Activated CD4-positive, alpha-beta T cell treated with anti-CD3 and anti-CD28 coated beads, Interleukin-2, amount 50 U/mL, for 16 hours (primary cell): ENCODE data around the gene PSTPIP2.
"Not testable (repeated sequence)": the region's sequence is repeated elsewhere in the genome, so short reads cannot be mapped to it uniquely, and the experiment has no call there.

Experiments used
- DNase-seq: peaks from one replicate; pipeline ENCODE4 v3.0.0-alpha.2; 2020

PSTPIP2 gene

GRCh38 chr18:46071653-46072375 is at the start of gene PSTPIP2:
Gene PSTPIP2, minus strand, starts transcription at chr18:46072260. Its CDS starts 72 bp downstream, at chr18:46072188.
- DNase-seq, result peak; percentile 55

- no peak for DNase-seq
Observed at GRCh38 chr18:46113751-46114150, 41.7 kb upstream of the PSTPIP2 start.

GRCh38 chr18:46110406-46110805 is 38.3 kb upstream of the PSTPIP2 start:
- DNase-seq, result no peak

- no peak for DNase-seq
Observed at GRCh38 chr18:46109386-46109785, 37.3 kb upstream of the PSTPIP2 start.

- peak; percentile 90 for DNase-seq
Observed at GRCh38 chr18:46104128-46104911, 32.3 kb upstream of the PSTPIP2 start, which contains the start of gene HAUS1. Gene HAUS1, plus strand, starts transcription at chr18:46104385. Its CDS starts 27 bp downstream, at chr18:46104412.

DNA sequence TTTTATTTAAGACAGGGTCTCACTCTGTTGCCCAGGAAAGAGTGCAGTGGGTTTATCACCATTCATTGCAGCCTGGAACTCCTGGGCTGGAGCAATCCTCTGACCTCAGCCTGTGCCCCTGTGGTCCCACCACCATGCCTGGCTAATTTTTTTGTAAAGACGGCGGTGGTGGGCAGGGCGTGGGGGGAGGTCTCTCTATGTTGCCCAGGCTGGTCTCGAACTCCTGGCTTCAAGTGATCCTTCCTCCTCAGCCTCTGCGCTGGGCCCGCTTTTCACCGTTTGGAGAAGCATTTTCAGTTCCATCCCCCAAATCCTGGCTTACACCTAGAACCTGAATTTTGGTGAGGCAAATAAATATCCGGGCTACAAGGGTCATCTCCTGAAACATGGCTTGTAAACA is 27.4 kb upstream of the PSTPIP2 start:
- DNase-seq, result no peak

DNA sequence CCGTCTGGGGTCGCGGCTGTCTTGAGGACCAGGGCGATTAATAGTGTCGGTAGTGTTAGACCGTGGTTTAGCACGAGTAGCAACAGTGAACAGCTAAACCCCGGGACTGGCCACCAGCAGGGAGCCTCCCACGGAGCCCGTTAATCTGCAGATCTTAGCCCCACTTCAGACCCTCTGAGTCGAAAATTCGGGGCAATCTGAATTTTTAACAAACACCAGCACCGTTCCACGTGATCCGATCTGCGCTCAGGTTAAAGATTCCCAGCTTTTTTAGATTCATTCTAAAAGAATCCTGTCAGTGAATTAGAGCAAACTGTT is 26.5 kb upstream of the PSTPIP2 start:
- no peak for DNase-seq

- peak; percentile 91 for DNase-seq
Observed at GRCh38 chr18:46097801-46098615, 25.9 kb upstream of the PSTPIP2 start, which contains the start of gene ATP5F1A. Gene ATP5F1A, minus strand, starts transcription at chr18:46098296. Its CDS starts 65 bp downstream, at chr18:46098231.

- DNase-seq, result no peak
Observed at GRCh38 chr18:46097431-46097800, 25.4 kb upstream of the PSTPIP2 start.

DNA sequence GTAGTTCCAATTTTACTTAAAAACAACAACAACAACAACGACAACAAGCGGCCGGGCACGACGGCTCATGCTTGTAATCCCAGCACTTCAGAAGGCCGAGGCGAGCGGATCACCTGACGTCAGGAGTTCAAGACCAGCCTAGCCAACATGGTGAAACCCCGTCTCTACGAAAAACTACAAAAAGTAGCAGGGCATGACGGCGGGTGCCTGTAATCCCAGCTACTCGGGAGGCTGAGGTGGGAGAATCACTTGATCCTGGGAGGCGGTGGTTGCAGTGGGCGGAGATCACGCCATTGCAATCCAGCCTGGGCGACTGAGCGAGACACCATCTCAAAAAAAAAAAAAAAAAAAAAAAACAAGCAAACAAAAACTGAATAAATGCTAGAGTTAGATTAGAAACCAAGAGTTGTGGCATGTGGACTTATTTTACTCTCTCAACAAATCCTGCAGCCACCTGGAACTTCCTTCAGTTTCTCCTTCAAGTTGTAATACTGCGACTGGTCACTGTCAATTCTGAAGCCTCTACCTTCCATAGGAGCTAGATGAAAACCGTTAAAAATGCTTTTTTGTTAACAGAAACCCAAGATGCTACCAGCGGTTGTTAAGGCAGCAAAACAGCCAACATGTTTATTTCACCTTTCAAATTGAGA is 24.7 kb upstream of the PSTPIP2 start:
- DNase-seq, result peak; percentile 24

GRCh38 chr18:46095532-46095931 is 23.5 kb upstream of the PSTPIP2 start:
- DNase-seq, result no peak

GRCh38 chr18:46088501-46088900 is 16.4 kb upstream of the PSTPIP2 start:
- not testable (repeated sequence) for DNase-seq

GRCh38 chr18:46084431-46084830 is 12.4 kb upstream of the PSTPIP2 start:
- DNase-seq, result no peak

GRCh38 chr18:46080156-46080555 is 8.1 kb upstream of the PSTPIP2 start:
- no peak for DNase-seq

- no peak for DNase-seq
Observed at GRCh38 chr18:46079336-46079735, 7.3 kb upstream of the PSTPIP2 start.

DNA sequence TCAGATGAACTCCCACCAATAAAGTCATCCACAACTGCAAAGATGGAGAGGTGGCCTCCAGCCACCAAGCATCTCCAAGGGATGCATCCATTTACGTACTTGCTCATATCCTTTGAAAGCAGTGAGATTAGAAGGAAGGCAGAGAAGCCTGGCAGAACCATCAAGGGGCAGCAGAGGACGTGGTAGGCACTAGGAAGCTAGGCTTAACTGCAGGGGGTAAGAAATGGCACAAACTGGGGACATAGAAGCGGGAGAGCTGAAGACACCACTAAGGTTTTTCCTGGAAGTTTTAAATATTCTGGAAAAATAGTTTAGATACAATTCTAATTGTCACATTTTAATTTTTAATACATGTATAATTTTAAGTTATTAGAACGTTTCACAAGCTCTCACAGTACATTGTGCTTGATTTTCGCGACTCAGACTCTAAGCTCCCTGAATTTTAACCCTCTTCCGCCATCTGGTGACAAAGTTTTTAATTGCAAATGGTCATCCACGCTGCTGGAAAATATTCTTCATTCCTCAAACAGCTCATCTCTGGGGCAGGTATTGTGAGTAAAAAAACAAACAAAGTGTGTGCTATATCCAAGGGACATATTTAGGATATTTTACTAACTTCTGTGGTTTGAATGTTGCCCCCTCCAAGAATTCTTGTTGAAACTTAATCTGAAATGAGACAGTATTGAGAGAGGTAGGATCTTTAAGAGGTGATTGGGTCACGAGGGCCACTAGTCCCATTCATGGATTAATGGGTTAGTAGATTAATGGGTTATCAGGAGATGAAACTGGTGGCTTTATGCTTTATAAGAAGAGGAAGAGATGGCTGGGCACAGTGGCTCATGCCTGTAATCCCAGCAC is 1.6 kb upstream of the PSTPIP2 start:
- peak; percentile 77 for DNase-seq

- no peak for DNase-seq
Observed at GRCh38 chr18:46072959-46073358, 899 bp upstream of the PSTPIP2 start.

DNA sequence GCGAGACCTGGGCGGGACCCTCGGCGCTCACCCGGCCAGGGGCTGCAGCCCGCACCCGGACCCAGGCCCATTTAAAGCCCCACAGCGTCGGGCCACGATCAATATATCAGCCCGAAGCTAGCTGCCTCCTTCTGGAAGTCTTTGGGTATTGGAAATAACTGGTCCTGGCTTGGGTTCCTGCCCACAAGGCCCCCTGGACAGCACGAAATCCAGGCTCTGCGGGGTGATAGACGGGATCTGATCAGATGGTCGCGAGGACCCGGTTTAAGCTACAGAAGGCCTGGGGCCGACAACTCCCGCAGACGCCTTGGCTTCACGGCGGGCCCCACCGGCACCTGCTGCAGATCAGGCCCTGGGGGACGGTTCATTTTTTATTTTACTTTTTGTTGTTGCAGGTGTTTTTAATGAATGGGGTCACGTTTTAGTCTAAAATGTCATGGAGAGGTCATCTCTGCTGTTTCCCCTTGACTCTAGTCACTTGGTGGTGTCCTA is 362 bp upstream of the PSTPIP2 start:
- DNase-seq, result no peak

GRCh38 chr18:46070815-46071652 is 1.0 kb downstream of the PSTPIP2 start:
- no peak for DNase-seq

- DNase-seq, result no peak
Observed at GRCh38 chr18:46070232-46070631, 1.8 kb downstream of the PSTPIP2 start.

GRCh38 chr18:46069524-46069923 is 2.5 kb downstream of the PSTPIP2 start:
- DNase-seq, result no peak
